Measurements from ENCODE around the gene ZBTB5. TPM values are rescaled to one million over a fixed set of nuclear protein-coding genes. Genes with fewer than 3 reads are reported as not detected.
A peak's percentile ranks its signal among the peaks of the same experiment; 100 is the strongest.

ZBTB5 gene
- total and polyA plus RNA-seq, 2 of the 13 experiments (the other 11 are each of a cell fraction or from before 2014, with no cell fraction given) = 12.5 to 20.5 TPM

DNA sequence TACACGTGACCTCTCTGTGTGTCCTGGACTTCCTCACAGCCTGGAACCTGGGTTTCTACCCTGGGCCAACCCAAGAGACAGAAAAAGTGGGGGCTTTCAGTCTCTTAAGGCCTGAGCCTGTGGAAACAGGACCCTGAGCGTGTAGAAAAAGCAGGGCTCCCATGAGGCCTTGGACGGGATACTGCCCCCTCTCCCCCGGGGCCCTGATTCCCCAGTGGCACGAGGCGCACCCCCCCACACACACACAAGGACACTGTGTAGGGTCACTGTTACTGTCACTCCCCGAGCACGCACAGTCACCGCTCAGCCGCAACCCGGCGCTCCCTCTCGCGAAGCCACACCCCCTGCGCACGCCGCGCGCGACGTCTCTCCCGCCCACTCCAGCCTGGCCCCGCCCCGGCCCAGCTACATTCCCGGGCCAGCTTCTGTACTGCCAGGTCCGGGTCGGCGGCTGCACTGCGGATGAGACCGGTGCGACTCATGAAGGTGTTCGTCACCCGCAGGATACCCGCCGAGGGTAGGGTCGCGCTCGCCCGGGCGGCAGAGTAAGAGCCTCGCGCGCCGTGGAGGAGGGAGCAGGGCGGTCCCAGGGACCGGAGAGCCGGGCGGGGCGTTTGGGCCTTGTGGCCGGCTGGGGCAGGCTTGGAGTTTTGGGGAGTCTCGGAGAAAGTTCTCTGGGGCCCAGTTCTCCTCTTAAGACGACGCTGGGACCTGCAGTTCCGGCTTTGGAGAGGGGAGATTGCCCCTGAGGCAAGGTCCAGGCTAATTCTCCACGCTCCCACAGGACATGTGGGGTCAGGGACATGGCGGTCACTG lies 42.8 kb downstream of the ZBTB5 start, which contains the start of gene GRHPR (continued):
- TF ChIP-seq ZNF501 (CRISPR knock-in tag; IDR thresholded peaks at IDR 0.05) (peak; percentile 33), HDAC6 (IDR thresholded peaks at IDR 0.05; ENCODE audit: low read depth, low read length) (no peak), ZNF850 (CRISPR knock-in tag; conservative IDR thresholded peaks at IDR 0.05) (no peak), MED13 (CRISPR knock-in tag; IDR thresholded peaks at IDR 0.05) (peak; percentile 65; the same call in 1 of the 2 replicates), ZNF335 (CRISPR knock-in tag; IDR thresholded peaks at IDR 0.05) (peak; percentile 58; the same call in 1 of the 2 replicates), TBP (CRISPR knock-in tag; IDR thresholded peaks at IDR 0.05) (no peak), REXO4 (CRISPR knock-in tag; IDR thresholded peaks at IDR 0.05; ENCODE audit: borderline replicate concordance) (0 out of 2 replicates have a peak, but pooled peaks have one; percentile 26), ZNF383 (CRISPR knock-in tag; IDR thresholded peaks at IDR 0.05; ENCODE audit: borderline replicate concordance) (0 out of 2 replicates have a peak, but pooled peaks have one; percentile 71), ETV5 (CRISPR knock-in tag; IDR thresholded peaks at IDR 0.05; ENCODE audit: borderline replicate concordance) (0 out of 2 replicates have a peak, but pooled peaks have one; percentile 21), ARNT (IDR thresholded peaks at IDR 0.05) (no peak)
- TF ChIP-seq, protein P1, sequence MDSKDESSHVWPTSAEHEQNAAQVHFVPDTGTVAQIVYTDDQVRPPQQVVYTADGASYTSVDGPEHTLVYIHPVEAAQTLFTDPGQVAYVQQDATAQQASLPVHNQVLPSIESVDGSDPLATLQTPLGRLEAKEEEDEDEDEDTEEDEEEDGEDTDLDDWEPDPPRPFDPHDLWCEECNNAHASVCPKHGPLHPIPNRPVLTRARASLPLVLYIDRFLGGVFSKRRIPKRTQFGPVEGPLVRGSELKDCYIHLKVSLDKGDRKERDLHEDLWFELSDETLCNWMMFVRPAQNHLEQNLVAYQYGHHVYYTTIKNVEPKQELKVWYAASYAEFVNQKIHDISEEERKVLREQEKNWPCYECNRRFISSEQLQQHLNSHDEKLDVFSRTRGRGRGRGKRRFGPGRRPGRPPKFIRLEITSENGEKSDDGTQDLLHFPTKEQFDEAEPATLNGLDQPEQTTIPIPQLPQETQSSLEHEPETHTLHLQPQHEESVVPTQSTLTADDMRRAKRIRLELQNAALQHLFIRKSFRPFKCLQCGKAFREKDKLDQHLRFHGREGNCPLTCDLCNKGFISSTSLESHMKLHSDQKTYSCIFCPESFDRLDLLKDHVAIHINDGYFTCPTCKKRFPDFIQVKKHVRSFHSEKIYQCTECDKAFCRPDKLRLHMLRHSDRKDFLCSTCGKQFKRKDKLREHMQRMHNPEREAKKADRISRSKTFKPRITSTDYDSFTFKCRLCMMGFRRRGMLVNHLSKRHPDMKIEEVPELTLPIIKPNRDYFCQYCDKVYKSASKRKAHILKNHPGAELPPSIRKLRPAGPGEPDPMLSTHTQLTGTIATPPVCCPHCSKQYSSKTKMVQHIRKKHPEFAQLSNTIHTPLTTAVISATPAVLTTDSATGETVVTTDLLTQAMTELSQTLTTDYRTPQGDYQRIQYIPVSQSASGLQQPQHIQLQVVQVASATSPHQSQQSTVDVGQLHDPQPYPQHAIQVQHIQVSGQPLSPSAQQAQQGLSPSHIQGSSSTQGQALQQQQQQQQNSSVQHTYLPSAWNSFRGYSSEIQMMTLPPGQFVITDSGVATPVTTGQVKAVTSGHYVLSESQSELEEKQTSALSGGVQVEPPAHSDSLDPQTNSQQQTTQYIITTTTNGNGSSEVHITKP (CRISPR knock-in tag; IDR thresholded peaks at IDR 0.05; ENCODE audit: low read depth) = peak; percentile 88
- TF ChIP-seq, protein P2, sequence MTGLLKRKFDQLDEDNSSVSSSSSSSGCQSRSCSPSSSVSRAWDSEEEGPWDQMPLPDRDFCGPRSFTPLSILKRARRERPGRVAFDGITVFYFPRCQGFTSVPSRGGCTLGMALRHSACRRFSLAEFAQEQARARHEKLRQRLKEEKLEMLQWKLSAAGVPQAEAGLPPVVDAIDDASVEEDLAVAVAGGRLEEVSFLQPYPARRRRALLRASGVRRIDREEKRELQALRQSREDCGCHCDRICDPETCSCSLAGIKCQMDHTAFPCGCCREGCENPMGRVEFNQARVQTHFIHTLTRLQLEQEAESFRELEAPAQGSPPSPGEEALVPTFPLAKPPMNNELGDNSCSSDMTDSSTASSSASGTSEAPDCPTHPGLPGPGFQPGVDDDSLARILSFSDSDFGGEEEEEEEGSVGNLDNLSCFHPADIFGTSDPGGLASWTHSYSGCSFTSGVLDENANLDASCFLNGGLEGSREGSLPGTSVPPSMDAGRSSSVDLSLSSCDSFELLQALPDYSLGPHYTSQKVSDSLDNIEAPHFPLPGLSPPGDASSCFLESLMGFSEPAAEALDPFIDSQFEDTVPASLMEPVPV (CRISPR knock-in tag; IDR thresholded peaks at IDR 0.05) = peak; percentile 65; the same call in 1 of the 2 replicates
- TF ChIP-seq, protein P3, sequence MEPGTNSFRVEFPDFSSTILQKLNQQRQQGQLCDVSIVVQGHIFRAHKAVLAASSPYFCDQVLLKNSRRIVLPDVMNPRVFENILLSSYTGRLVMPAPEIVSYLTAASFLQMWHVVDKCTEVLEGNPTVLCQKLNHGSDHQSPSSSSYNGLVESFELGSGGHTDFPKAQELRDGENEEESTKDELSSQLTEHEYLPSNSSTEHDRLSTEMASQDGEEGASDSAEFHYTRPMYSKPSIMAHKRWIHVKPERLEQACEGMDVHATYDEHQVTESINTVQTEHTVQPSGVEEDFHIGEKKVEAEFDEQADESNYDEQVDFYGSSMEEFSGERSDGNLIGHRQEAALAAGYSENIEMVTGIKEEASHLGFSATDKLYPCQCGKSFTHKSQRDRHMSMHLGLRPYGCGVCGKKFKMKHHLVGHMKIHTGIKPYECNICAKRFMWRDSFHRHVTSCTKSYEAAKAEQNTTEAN (CRISPR knock-in tag; conservative IDR thresholded peaks at IDR 0.05) = no peak; the same call in 1 of the 2 replicates
- TF ChIP-seq, protein P4, sequence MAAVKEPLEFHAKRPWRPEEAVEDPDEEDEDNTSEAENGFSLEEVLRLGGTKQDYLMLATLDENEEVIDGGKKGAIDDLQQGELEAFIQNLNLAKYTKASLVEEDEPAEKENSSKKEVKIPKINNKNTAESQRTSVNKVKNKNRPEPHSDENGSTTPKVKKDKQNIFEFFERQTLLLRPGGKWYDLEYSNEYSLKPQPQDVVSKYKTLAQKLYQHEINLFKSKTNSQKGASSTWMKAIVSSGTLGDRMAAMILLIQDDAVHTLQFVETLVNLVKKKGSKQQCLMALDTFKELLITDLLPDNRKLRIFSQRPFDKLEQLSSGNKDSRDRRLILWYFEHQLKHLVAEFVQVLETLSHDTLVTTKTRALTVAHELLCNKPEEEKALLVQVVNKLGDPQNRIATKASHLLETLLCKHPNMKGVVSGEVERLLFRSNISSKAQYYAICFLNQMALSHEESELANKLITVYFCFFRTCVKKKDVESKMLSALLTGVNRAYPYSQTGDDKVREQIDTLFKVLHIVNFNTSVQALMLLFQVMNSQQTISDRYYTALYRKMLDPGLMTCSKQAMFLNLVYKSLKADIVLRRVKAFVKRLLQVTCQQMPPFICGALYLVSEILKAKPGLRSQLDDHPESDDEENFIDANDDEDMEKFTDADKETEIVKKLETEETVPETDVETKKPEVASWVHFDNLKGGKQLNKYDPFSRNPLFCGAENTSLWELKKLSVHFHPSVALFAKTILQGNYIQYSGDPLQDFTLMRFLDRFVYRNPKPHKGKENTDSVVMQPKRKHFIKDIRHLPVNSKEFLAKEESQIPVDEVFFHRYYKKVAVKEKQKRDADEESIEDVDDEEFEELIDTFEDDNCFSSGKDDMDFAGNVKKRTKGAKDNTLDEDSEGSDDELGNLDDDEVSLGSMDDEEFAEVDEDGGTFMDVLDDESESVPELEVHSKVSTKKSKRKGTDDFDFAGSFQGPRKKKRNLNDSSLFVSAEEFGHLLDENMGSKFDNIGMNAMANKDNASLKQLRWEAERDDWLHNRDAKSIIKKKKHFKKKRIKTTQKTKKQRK (IDR thresholded peaks at IDR 0.05; ENCODE audit: low read length) = no peak

Data from HepG2 (cell line).